Measurements from ENCODE around the gene CNTN6. TPM values are rescaled to one million over a fixed set of nuclear protein-coding genes. Genes with fewer than 3 reads are reported as not detected.

The CNTN6 gene
- total RNA-seq, 1 donor from 2014 or later, result not detected

- DNase-seq (ENCODE audit: low read depth in 2 of 2), result no peak
Observed at GRCh38 chr3:1172644-1173043, 79.8 kb downstream of the CNTN6 start.

- no peak for DNase-seq (ENCODE audit: low read depth in 2 of 2)
Observed at GRCh38 chr3:1179146-1179545, 86.3 kb downstream of the CNTN6 start.

GRCh38 chr3:1183320-1184048, 90.7 kb downstream of the CNTN6 start:
- DNase-seq (ENCODE audit: low read depth in 2 of 2), result no peak

GRCh38 chr3:1190569-1190968, 97.7 kb downstream of the CNTN6 start:
- DNase-seq (ENCODE audit: low read depth in 2 of 2), result no peak

GRCh38 chr3:1191026-1191425, 98.2 kb downstream of the CNTN6 start:
- no peak for DNase-seq (ENCODE audit: low read depth in 2 of 2)

- no peak for DNase-seq (ENCODE audit: low read depth in 2 of 2)
Observed at GRCh38 chr3:1195947-1196346, 103.1 kb downstream of the CNTN6 start.

- DNase-seq (ENCODE audit: low read depth in 2 of 2), result no peak
Observed at GRCh38 chr3:1197051-1197450, 104.2 kb downstream of the CNTN6 start.

GRCh38 chr3:1200371-1200770, 107.5 kb downstream of the CNTN6 start:
- DNase-seq (ENCODE audit: low read depth in 2 of 2), result no peak

- no peak for DNase-seq (ENCODE audit: low read depth in 2 of 2)
Observed at GRCh38 chr3:1207904-1208303, 115.1 kb downstream of the CNTN6 start.

- no peak for DNase-seq (ENCODE audit: low read depth in 2 of 2)
Observed at GRCh38 chr3:1214933-1215332, 122.1 kb downstream of the CNTN6 start.

GRCh38 chr3:1216856-1217255, 124.0 kb downstream of the CNTN6 start:
- DNase-seq (ENCODE audit: low read depth in 2 of 2), result no peak

GRCh38 chr3:1227111-1227510, 134.3 kb downstream of the CNTN6 start:
- DNase-seq (ENCODE audit: low read depth in 2 of 2), result no peak

- no peak for DNase-seq (ENCODE audit: low read depth in 2 of 2)
Observed at GRCh38 chr3:1228289-1228688, 135.5 kb downstream of the CNTN6 start.

- DNase-seq (ENCODE audit: low read depth in 2 of 2), result no peak
Observed at GRCh38 chr3:1230920-1231319, 138.1 kb downstream of the CNTN6 start.

GRCh38 chr3:1232276-1232675, 139.5 kb downstream of the CNTN6 start:
- DNase-seq (ENCODE audit: low read depth in 2 of 2), result no peak

- no peak for DNase-seq (ENCODE audit: low read depth in 2 of 2)
Observed at GRCh38 chr3:1235526-1236120, 142.8 kb downstream of the CNTN6 start.

GRCh38 chr3:1251282-1252060, 158.6 kb downstream of the CNTN6 start:
- no peak for DNase-seq (ENCODE audit: low read depth in 2 of 2)

GRCh38 chr3:1252061-1252430, 159.2 kb downstream of the CNTN6 start:
- no peak for DNase-seq (ENCODE audit: low read depth in 2 of 2)

- no peak for DNase-seq (ENCODE audit: low read depth in 2 of 2)
Observed at GRCh38 chr3:1262246-1262645, 169.4 kb downstream of the CNTN6 start.

GRCh38 chr3:1263121-1263520, 170.3 kb downstream of the CNTN6 start:
- DNase-seq (ENCODE audit: low read depth in 2 of 2), result no peak

GRCh38 chr3:1269808-1270207, 177.0 kb downstream of the CNTN6 start:
- DNase-seq (ENCODE audit: low read depth in 2 of 2), result no peak

- DNase-seq (ENCODE audit: low read depth in 2 of 2), result no peak
Observed at GRCh38 chr3:1272546-1273265, 179.9 kb downstream of the CNTN6 start.
